Karpas-422 (cell line): ENCODE data around the gene IQCH. TPM values are rescaled to one million over a fixed set of nuclear protein-coding genes. Genes with fewer than 3 reads are reported as not detected.

Experiments used
- DNase-seq: peaks from one replicate; pipeline ENCODE4 v3.0.0-alpha.2; 2015
- H2AFZ ChIP-seq: fragments of 200-600 bp; sonication (generic); 2 replicates; pipeline ENCODE4 v1.6.1; 2014; ENCODE audit warnings: antibody characterized with exemption, low read length, mixed read lengths
- H3K27ac ChIP-seq: fragments of 200-600 bp; sonication (generic); 2 replicates; pipeline ENCODE4 v1.5.1; 2014; ENCODE audit warnings: mild to moderate bottlenecking, low read length, moderate library complexity
- H3K27me3 ChIP-seq: fragments of 200-600 bp; sonication (generic); 2 replicates; pipeline ENCODE4 v1.6.1; 2014; ENCODE audit warnings: low read length, mixed read lengths
- H3K36me3 ChIP-seq: fragments of 200-600 bp; sonication (generic); 2 replicates; pipeline ENCODE4 v1.6.1; 2014; ENCODE audit warnings: low read length, mixed read lengths; ENCODE audit not compliant: insufficient read depth
- H3K4me1 ChIP-seq: fragments of 200-600 bp; sonication (generic); 2 replicates; pipeline ENCODE4 v1.6.1; 2014; ENCODE audit warnings: mild to moderate bottlenecking, low read length, mixed read lengths
- H3K4me2 ChIP-seq: fragments of 200-600 bp; sonication (generic); 2 replicates; pipeline ENCODE4 v1.6.1; 2014; ENCODE audit warnings: low read length, low read depth, mild to moderate bottlenecking; ENCODE audit not compliant: poor library complexity, severe bottlenecking
- H3K4me3 ChIP-seq: fragments of 200-600 bp; sonication (generic); 2 replicates; pipeline ENCODE4 v1.5.1; 2014; ENCODE audit warnings: mild to moderate bottlenecking, antibody characterized with exemption, low read length, mixed read lengths
- H3K79me2 ChIP-seq: fragments of 200-600 bp; sonication (generic); 2 replicates; pipeline ENCODE4 v1.6.1; 2014; ENCODE audit warnings: mild to moderate bottlenecking, low read length, mixed read lengths
- H3K9ac ChIP-seq: fragments of 200-600 bp; sonication (generic); 2 replicates; pipeline ENCODE4 v1.6.0; 2014; ENCODE audit warnings: low read length
- H3K9me2 ChIP-seq: fragments of 200-600 bp; sonication (generic), shearing (Covaris generic); replicated peaks from 2 replicates; pipeline ENCODE4 v1.6.0; 2014; ENCODE audit warnings: mild to moderate bottlenecking, low read length, moderate library complexity; ENCODE audit not compliant: insufficient read depth
- H3K9me3 ChIP-seq: fragments of 300-700, 200-600 bp; sonication (generic); 2 replicates; pipeline ENCODE4 v1.6.1; 2014; ENCODE audit warnings: low read length, mixed read lengths
- H4K20me1 ChIP-seq: fragments of 200-600 bp; sonication (generic); 2 replicates; pipeline ENCODE4 v1.6.1; 2014; ENCODE audit warnings: mild to moderate bottlenecking, antibody characterized with exemption, low read length, low read depth; ENCODE audit not compliant: insufficient read depth
- total RNA-seq: library from RNA; depleted of rRNA; stranded (reverse); fragments of >200 nt; shearing (Covaris generic); gene quantifications from 2 replicates; pipeline ENCODE4 v1.2.3, GENCODE V29; 2014; ENCODE audit warnings: low replicate concordance

Gene IQCH
- total RNA-seq, 1 experiment from 2014 or later: 2.4 TPM

DNA sequence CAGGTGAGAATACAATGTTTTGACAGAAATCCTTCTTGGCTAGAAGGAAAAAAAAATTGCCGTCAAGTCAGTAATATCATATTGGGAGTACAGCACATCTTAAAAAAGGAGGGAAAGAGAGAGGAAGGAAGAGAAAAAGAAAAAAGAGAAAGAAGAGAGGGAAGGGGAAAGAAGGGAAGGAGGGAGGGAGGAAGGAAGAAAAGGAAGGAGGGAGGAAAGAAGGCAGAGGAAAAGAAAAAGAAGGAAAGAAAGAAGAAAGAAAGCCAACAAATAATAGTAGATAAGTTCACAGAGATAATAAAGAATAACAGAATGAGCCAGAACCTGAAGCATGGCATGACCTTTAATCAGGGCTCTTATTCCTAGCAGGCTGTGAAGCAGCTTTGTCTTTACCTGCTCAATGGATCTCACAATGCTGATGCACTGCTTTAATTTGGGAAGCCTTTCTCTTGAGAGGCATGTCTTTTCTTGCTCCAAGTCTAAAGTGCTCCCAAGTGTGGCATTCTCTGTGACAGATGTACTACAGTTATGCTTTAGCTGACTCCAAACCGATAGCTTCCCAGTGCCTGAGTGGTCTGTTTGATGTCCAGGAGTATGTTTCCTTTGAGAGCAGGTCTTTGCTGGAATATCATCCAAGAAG is 114.9 kb downstream of the IQCH start:
- H3K4me1 ChIP-seq: no peaks in the 10 kb centered on the region
- no peak overlapping the region for H3K27ac ChIP-seq
- no peak overlapping the region for H2AFZ ChIP-seq
- no peaks in the 10 kb centered on the region for H4K20me1 ChIP-seq
- H3K9ac ChIP-seq: no peak overlapping the region
- no peak for DNase-seq
- no peaks in the 10 kb centered on the region for H3K27me3 ChIP-seq
- H3K9me3 ChIP-seq: no peaks in the 10 kb centered on the region
- no peaks in the 10 kb centered on the region for H3K79me2 ChIP-seq
- no peaks in the 10 kb centered on the region for H3K9me2 ChIP-seq
- H3K4me3 ChIP-seq: no peak overlapping the region
- no peaks in the 10 kb centered on the region for H3K36me3 ChIP-seq
- no peak overlapping the region for H3K4me2 ChIP-seq

DNA sequence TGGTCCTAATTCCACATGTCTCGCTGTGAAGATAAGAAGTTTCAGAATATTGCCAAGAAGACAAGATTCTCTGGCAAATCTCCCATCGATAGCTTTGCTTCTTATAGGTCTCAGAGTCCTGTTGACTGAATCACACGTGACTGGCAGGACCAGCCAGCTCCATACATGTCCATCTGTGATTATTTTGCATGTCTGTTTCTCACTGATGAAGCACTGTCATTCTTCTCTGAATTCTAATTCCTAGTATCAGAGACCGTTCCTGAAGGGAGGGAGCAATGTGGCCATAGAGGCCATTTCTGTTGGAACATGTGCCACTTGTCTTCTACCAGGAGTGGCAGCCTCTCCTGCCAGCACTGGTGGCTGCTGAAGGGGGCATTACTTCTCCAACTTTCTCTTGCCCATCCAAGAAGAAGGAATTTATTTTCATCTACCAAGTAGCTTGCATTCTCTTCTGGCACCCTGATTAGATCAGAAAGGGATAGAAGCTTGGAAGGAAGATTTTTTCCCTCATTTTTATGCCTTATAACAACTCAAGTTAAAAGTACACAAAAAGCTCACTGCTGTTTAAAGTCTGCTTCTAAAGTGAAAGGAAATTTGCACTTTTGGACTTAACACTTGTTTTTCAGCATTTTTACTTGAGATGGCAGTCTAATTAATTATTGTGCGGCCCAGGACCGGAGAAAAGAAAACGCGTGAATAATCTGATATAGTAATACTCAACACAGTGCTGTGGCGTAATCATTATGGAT is 115.8 kb downstream of the IQCH start:
- Histone ChIP-seq H4K20me1 (no peaks in the 10 kb centered on the region), H3K27ac (no peak overlapping the region), H3K27me3 (no peaks in the 10 kb centered on the region), H3K9me3 (no peaks in the 10 kb centered on the region), H3K9me2 (no peaks in the 10 kb centered on the region), H3K79me2 (no peaks in the 10 kb centered on the region), H2AFZ (no peak overlapping the region), H3K36me3 (no peaks in the 10 kb centered on the region), H3K4me1 (no peaks in the 10 kb centered on the region), H3K4me3 (no peak overlapping the region), H3K9ac (no peak overlapping the region), H3K4me2 (no peak overlapping the region)
- DNase-seq: no peak

DNA sequence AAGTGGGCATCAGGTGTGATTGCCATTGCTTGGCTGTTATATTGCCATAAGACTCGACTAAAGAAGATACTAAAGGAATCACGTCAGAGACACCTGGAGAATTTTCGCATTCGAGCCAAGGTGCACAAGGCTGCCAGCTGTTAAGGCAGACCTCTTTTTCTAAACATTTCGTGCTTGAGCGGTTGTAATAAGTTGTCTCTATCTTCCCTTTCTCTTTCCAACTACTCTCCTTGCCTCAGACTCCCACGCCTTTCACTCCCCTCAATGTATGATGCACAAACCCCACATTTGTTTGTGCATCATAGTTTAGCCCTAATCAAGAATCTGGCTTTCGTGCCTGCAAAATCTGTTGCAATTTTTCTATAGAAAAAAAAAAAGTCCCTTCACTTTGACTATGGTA is 118.0 kb downstream of the IQCH start:
- H2AFZ ChIP-seq: no peak overlapping the region
- H3K79me2 ChIP-seq: no peaks in the 10 kb centered on the region
- H3K9me3 ChIP-seq: no peaks in the 10 kb centered on the region

DNA sequence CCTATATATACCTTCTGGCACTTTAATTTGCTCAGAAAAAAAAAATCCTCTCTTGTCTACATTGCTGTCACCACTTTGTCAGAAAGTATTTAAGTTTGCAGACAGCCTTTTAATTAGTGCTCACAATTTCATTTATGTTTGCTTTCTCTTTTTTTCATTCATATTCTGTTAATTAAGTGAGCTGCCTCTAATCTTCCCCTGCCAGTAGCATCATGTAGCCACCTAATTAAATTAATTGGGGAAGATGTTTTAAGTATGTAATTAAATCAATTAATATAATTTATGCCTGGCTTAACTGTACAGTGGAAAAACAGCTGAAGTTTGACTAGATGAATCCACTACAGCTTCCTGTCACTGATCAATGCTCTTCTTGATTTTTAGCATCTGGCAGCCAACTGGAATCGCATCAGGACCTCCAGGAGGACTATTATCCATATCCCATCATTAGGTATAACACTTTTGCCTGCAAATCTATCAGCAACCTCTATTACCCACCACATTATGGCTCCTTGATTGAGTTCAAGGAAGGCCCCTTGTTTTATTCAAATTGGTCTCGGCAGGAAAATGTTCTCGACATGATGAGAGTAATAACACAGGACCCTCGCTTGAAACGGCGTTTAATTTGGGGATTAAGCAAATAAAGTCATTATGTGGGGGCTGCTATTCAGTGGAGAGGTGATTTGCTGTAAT is 118.5 kb downstream of the IQCH start:
- no peak for DNase-seq
- no peaks in the 10 kb centered on the region for H3K9me3 ChIP-seq
- no peak overlapping the region for H3K9ac ChIP-seq
- no peak overlapping the region for H3K27ac ChIP-seq
- H3K79me2 ChIP-seq: no peaks in the 10 kb centered on the region
- no peaks in the 10 kb centered on the region for H3K36me3 ChIP-seq
- peaks cover 7% of the 10 kb centered on the region for H3K4me1 ChIP-seq
- H2AFZ ChIP-seq: no peak overlapping the region
- no peaks in the 10 kb centered on the region for H3K27me3 ChIP-seq
- no peak overlapping the region for H3K4me2 ChIP-seq
- H3K9me2 ChIP-seq: no peaks in the 10 kb centered on the region
- no peaks in the 10 kb centered on the region for H4K20me1 ChIP-seq
- no peak overlapping the region for H3K4me3 ChIP-seq

More for the DNA sequence above, 118.0 kb downstream of the IQCH start:
- Histone ChIP-seq H3K36me3 (no peaks in the 10 kb centered on the region), H4K20me1 (no peaks in the 10 kb centered on the region), H3K9ac (no peak overlapping the region), H3K27ac (no peak overlapping the region), H3K9me2 (no peaks in the 10 kb centered on the region), H3K4me3 (no peak overlapping the region), H3K4me2 (no peak overlapping the region), H3K27me3 (no peaks in the 10 kb centered on the region), H3K4me1 (peaks cover 3% of the 10 kb centered on the region)
- no peak for DNase-seq

DNA sequence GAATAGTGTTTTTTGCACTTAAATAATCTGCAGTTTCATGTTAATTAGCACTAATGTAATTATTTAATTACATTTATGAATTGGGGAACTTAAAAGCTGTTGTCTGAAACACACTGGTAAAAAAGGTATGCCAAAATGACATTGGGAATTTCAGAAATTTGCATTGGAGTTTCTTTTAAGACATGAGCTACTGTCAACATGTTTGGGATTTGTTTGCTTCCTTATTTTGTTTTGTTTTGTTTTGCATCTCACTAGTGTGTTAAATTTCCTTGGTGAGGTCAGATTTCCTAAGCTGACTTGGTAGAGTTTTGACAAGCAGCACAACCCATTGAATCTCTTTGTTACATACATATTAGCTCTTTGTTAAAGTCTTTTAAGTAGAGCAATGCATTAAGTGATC is 119.4 kb downstream of the IQCH start:
- Histone ChIP-seq H3K27me3 (no peaks in the 10 kb centered on the region), H2AFZ (no peak overlapping the region), H3K9ac (no peak overlapping the region), H3K4me2 (no peak overlapping the region), H3K36me3 (no peaks in the 10 kb centered on the region), H3K9me3 (no peaks in the 10 kb centered on the region), H3K9me2 (no peaks in the 10 kb centered on the region), H3K4me1 (peaks cover 7% of the 10 kb centered on the region), H3K27ac (no peak overlapping the region), H3K79me2 (no peaks in the 10 kb centered on the region), H4K20me1 (no peaks in the 10 kb centered on the region), H3K4me3 (no peak overlapping the region)
- DNase-seq: no peak

DNA sequence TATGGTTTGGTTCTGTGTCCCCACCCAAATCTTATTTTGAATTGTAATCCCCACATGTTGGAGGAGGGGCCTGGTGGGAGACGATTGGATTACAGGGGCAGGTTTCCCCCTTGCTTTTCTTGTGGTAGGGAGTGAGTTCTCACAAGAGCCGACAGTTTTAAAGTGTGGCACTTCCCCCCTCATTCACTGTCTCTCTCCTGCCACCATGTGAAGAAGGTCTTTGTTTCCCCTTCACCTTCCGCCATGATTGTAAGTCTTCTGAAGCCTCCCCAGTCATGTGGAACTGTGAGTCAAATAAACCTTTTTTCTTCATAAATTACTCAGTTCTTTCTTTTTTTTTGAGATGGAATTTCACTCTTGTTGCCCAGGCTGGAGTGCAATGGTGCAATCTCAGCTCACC is 124.9 kb downstream of the IQCH start:
- Histone ChIP-seq H3K36me3 (no peaks in the 10 kb centered on the region), H4K20me1 (no peaks in the 10 kb centered on the region), H3K79me2 (no peaks in the 10 kb centered on the region), H3K4me3 (no peak overlapping the region), H3K27ac (no peak overlapping the region), H3K9me2 (no peaks in the 10 kb centered on the region), H3K9me3 (no peaks in the 10 kb centered on the region), H3K9ac (no peak overlapping the region), H3K4me1 (peaks cover 7% of the 10 kb centered on the region), H3K27me3 (no peaks in the 10 kb centered on the region), H2AFZ (no peak overlapping the region), H3K4me2 (no peak overlapping the region)
- DNase-seq: no peak

DNA sequence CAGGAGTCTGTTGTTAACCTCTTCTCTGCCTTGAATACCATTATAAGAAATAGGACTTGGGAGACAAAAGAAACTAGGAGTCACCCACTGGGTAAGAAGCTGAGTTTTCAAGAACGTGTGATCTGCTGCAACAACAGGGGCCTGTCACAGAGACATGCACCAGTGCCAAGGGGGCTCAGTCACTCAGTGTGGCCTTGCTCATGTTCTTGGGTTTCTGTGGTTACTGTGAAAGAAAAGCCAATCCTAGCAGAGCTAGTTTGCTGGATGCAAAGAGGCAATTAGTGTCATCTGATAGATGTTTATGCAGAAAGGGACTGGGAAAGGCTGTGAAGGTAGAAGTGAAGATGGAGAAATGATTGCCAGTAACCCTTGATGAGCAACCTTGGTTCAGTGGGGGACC is 126.3 kb downstream of the IQCH start:
- H3K27ac ChIP-seq: no peak overlapping the region
- H3K9me3 ChIP-seq: no peaks in the 10 kb centered on the region
- no peak overlapping the region for H3K4me3 ChIP-seq
- no peaks in the 10 kb centered on the region for H4K20me1 ChIP-seq
- H2AFZ ChIP-seq: no peak overlapping the region
- H3K9ac ChIP-seq: no peak overlapping the region
- DNase-seq: no peak
- H3K9me2 ChIP-seq: no peaks in the 10 kb centered on the region
- no peak overlapping the region for H3K4me2 ChIP-seq
- no peaks in the 10 kb centered on the region for H3K79me2 ChIP-seq
- no peaks in the 10 kb centered on the region for H3K27me3 ChIP-seq
- no peaks in the 10 kb centered on the region for H3K36me3 ChIP-seq
- H3K4me1 ChIP-seq: peaks cover 15% of the 10 kb centered on the region

DNA sequence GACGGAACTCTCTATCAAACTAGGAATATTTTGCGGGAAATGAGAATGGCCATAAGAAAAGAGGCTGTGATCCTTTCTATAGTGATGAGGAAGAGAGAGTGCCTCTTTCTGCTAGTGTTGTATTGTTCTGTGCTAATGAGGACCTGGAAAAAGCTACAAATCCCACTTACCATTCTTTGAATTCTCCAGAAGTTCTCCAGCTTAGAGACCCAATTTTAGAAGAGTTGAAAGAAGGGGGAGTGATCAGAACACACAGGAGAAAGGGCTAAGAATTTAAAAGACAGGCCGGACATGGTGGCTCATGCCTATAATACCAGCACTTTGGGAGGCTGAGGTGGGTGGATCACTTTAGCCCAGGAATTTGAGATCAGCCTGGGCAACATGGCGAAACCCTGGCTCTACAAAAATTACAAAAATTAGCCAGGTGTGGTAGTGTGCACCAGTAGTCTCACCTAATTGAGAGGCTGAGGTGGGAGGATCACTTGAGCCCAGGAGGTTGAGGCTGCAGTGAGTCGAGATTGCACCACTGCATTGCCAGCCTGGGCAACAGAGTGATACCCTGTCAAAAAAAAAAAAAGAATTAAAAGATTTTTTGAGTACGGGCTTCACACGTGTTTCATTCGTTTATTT is 126.9 kb downstream of the IQCH start:
- H4K20me1 ChIP-seq: no peaks in the 10 kb centered on the region
- H3K9ac ChIP-seq: no peak overlapping the region
- H3K4me3 ChIP-seq: no peak overlapping the region
- H3K9me2 ChIP-seq: no peaks in the 10 kb centered on the region
- no peaks in the 10 kb centered on the region for H3K79me2 ChIP-seq
- no peak overlapping the region for H2AFZ ChIP-seq
- DNase-seq: no peak
- H3K36me3 ChIP-seq: no peaks in the 10 kb centered on the region
- no peak overlapping the region for H3K4me2 ChIP-seq
- no peaks in the 10 kb centered on the region for H3K9me3 ChIP-seq
- H3K27me3 ChIP-seq: no peaks in the 10 kb centered on the region
- H3K27ac ChIP-seq: no peak overlapping the region
- peaks cover 21% of the 10 kb centered on the region for H3K4me1 ChIP-seq
